ENCODE data around the gene UNC13D.
A peak's percentile ranks its signal among the peaks of the same experiment; 100 is the strongest.

UNC13D gene

GRCh38 chr17:75849724-75850123, 5.5 kb upstream of the UNC13D start:
- no peak for DNase-seq

DNA sequence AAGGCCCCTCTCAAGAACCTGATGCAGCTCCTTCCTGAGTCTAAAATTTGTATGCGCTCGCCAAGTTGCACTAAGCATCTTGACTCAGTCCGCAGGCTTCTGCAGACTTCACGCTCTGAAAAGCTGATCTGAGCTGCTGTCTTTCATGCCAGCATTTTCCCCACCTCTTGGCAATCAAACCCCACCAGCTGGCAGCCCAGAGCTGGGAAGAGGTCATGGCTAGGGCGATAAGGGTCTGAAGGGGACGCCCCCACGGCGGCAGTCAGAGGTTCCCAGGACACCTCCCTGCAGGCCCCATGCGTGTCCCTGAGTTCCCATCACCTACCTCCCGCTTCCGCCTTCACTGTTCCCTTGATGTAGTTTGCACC, 5.1 kb upstream of the UNC13D start:
- DNase-seq: no peak

GRCh38 chr17:75848523-75849278, 4.5 kb upstream of the UNC13D start:
- peak; percentile 22 for DNase-seq

- no peak for DNase-seq
These were observed 3.7 kb upstream of the UNC13D start for GRCh38 chr17:75847614-75848522.

GRCh38 chr17:75846692-75847613, 2.7 kb upstream of the UNC13D start:
- DNase-seq: no peak

DNA sequence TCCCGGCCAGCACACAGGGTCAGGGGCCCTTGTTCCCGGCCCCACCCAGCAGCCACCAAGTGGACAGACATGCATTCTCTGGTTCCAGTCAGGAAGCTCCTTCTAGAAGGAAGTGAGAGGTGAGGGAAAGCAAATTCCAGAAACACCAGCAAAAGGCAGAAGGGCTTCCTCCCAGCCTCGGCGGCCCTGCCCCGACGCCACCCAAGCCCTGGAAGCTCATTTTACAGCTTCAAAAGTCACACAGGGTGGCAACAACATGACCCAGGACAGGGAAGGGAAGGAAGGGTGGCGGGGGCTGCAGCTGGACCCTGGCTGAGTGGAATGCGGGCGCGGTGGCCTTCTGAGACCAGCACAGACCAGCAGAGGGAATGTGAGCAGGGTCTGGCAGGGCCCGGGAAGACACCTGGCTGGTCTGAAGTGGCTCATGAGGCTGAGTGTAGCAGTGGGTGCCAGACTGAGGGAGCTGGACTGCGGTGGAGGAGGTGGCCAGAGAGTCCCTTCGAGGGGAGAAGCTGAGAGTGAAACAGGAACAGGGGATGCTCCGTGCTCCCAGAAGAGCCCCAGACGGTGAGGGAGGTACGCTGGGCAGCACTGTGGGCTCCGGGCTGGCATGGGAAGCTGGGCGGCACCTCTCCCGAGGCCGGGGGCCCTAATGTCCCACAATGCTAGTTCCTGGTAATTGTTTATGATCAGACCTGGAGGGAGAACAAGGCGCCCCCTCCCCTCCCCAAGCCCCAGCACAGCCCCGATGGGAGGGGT, 1.9 kb upstream of the UNC13D start:
- DNase-seq: no peak

- DNase-seq: peak; percentile 2
These were observed 981 bp upstream of the UNC13D start for GRCh38 chr17:75845058-75845711.

- no peak for DNase-seq
These were observed 390 bp upstream of the UNC13D start for GRCh38 chr17:75844530-75845057.

DNA sequence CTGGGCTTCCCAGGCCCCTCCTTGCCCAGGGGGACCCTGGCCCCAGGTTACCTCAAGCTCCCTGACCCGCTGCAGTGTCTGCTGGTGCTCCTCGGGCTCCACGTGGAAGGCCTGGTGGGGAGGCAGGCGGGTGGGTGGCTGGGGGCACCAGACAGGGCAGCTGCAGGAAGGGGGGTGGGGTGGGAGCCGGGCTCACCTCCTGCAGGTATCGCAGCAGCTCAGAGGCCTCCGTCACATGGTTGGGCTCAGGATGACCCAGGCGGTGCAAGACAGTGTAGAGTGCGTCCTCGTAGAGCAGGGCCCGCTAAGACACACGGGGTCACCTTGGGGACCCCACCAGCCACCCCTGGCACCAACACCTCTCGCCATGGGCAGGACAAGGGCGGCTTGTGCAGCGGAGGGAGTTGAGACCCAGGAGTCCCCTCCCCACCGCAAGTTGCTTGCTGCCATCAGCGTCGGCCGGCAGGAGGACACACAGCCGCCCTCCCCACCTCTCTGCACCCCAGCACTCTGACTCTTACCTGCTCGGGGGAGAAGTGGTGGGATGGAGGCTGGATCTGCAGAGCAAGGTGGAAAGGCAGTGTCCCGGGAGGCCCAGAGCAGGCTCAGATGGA, 1.1 kb downstream of the UNC13D start:
- no peak for DNase-seq

- no peak for DNase-seq
These were observed 1.8 kb downstream of the UNC13D start for GRCh38 chr17:75842411-75842810.

GRCh38 chr17:75840799-75841164, 3.4 kb downstream of the UNC13D start:
- DNase-seq: no peak

DNA sequence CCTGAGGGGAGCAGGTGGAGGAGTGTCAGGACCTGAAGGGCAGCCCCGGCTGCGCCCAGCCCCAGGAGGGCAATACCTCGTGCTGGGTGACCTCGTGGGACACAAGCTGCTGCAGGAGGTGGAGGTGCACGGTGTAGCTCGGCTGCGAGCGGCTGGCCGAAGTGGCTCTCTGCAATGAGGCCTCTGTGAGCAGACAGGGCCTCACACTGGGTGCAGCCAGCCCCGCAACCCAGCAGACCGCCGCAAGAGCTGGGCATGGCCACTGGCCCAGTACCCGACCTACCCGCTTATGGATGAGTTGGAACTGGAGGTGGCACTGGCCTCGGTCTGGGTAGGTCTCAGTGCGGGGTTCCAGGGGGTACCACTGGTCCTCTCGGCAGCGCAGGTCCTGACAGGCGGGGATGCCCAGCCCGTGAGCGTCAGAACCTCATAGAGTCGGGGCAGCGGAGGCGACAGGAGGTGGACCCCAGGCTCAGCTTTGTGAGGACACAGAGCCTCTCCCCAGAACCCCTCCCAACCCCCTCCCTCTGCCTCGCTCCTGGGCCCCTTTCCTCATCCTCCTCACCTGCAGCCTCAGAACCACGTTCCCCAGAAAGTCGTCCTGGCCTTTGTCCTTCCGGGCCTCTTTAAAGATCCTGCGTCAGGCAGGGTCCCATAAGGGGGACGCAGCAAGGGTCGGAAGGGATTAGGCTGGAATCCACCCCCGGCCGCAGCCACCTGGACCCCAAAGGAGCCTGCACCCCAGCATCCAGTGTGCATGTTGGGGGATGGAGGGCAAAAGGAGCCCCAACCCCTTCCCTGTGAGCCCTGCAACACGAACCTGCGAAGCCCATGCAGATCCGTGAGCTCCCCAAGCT, 4.0 kb downstream of the UNC13D start:
- no peak for DNase-seq

DNA sequence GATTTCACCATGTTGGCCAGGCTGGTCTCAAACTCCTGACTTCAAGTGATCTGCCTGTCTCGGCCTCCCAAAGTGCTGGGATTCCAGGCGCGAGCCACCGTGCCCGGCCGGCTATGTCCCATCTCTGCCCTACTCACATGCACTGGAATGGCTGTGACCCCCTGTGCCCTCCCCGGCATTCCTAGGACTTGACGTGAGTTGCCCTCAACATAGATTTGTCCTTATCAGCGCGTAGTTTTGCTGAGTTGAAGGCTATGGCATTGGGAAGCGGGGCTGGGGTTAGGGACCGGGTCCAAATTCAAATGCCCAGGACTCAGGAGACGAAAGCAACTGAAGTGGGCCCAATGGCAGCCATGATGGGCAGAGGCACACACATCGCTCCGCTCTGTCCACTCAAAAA, 5.8 kb downstream of the UNC13D start:
- DNase-seq: no peak

- DNase-seq: no peak
These were observed 6.3 kb downstream of the UNC13D start for GRCh38 chr17:75837899-75838298.

DNA sequence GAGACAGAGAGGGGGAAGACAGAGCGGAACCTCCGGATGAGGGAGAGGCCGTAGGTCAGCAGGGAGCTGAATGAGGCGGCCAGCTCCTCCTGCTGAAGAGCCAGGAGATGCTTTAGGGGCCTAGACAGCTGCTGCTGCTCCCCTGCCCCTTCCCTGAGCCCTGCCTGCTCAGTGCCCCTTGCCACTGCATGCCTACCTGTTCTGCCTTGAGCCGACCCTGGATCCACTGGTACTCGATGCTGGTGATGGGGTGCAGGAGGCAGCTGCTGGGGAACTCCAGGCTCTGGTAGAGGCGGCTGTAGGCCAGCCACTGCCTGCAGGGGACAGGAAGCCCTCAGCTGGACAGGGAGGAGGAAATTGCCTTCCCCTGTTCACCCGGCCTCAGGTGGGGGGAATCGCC, 7.6 kb downstream of the UNC13D start:
- DNase-seq: no peak

- DNase-seq: no peak
These were observed 8.6 kb downstream of the UNC13D start for GRCh38 chr17:75835654-75835987.

- DNase-seq: peak; percentile 5
These were observed 9.1 kb downstream of the UNC13D start for GRCh38 chr17:75834928-75835653.

DNA sequence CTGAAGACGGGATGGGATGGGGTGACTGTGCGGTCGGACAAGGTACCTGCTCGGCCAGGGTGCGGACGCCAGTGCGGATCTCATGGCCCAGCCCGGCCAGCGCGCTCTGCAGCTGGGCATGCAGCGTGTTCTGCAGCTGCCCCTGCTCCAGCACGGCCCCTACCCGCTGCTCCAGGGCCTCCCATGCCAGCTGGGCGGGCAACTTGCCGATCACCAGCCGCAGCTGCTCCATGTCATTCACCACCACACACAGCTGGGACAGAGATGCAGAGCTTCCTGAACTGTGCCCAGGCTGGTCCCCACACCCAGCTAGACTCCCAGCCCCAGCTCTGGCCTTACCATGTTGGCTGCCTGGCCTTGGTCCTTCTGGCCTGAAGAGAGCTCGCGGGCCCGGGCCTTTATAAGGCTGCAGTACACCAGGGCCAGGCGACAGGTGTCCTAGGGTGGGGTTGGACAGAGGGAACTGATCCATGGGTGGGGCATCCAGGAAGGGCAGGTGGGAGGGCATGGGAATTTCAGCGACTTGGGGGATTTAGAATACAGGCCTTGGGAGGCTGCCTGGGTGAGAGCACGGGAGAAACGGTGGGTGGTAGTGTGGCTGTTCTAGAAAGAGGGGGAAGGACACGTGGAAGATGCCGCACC, 9.8 kb downstream of the UNC13D start:
- no peak for DNase-seq

Data from NCI-H1105 treated with DMSO at 0.1 percent for 48 hours (cell line).